Stimulated activated CD8-positive, alpha-beta memory T cell treated with anti-CD3 and anti-CD28 coated beads, Interleukin-15, amount 100 ng/mL, for 24 hours (primary cell): ENCODE measurements around the gene DHX30.
"Not testable (repeated sequence)": the region's sequence is repeated elsewhere in the genome, so short reads cannot be mapped to it uniquely, and the experiment has no call there.

Experiments used
- DNase-seq: peaks from one replicate; pipeline ENCODE4 v3.0.0-alpha.2; 2020; ENCODE audit warnings: low read depth

The DHX30 gene

DNA sequence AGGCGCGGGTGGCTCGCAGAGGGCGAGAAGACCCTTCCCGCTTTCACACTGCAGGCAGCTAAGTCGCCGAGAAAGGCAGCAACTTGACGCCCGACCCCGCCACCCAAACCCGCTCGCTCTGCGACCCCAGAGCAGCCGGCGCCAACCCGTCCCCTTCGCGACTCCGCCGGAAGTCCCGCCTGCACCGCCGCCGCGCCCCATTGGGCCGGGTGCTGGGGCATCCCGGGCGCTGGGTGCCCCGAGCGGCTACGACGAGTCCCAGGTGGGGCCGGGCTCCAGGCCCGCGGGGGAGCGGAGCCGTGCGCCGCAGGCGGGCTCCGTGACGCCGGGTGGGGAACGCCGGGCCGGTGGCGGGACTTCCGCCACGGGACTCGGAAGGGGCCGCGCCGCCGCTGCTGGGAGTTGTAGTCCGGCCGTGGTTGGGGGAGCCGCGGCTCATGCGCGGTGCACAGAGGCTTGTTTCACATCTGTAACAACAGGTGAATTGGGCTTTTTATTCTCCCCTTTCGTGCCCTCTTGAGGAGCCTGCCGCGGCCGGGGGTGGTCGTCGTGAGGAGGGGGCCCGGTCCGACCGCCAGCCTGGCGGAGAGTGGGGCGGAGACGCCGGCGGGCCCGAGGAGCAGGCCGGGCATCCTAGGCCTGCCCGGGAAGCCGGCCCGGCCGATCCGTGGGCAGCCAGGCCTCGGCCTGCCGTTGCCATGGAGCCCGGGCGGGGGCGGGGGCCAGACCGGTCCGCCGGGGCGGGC, at the start of gene DHX30:
DHX30 (plus strand) TSS at position 405 of the 746 bp plus-strand sequence. CDS start 7,546 bp downstream, outside the sequence.
- DNase-seq, result peak; percentile 79

- no peak for DNase-seq
Observed at GRCh38 chr3:47758261-47759025, 44.5 kb upstream of the DHX30 start.

DNA sequence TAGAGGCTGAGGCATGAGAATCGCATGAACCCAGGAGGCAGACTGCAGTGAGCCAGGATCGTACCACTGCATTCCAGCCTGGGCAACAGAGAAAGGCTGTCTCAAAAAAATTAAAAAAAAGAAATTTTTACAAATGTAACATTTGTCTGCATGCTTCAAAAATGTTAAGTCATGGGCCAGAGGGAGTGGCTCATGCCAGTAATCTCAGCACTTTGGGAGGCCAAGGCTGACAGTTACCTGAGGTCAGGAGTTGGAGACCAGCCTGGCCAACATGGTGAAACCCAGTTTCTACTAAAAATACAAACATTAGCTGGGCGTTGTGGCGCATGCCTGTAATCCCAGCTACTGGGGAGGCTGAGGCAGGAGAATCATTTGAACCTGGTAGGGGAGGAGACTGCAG, 42.7 kb upstream of the DHX30 start:
- not testable (repeated sequence) for DNase-seq

DNA sequence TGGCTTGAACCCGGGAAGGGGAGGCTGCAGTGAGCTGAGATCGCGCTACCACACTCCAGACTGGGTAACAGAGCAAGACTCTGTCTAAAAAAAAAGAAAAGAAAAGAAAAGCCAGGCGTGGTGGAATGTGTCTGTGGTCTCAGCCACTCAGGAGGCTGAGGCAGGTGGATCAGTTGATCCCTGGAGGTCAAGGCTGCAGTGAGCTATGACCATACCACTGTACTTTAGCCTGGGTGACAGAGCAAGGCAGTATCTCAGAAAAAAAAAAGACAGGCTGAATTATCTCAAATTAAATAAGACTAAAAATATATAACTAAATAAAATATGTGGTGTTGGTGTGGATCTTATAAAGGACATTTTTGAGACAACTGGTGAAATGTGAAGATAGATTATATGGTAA, 41.9 kb upstream of the DHX30 start:
- no peak for DNase-seq

GRCh38 chr3:47762233-47762632, 40.7 kb upstream of the DHX30 start:
- DNase-seq, result no peak

DNA sequence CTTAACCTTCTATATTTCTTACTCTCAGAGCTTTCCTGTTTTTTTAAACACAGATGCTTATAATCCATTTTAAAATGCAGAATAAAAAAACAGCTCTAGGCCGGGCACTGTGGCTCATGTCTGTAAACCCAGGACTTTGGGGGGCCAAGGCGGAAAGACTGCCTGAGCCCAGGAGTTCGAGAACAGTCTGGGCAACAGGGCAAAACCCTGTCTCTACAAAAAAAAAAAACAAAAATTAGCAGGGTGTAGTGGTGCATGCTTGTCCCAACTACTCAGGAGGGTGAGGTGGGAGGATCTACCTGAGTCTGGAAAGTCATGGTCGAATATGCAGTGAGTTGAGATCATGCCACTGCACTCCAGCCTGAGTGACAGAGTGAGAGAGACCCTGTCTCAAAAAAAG, 36.8 kb upstream of the DHX30 start:
- DNase-seq, result no peak

DNA sequence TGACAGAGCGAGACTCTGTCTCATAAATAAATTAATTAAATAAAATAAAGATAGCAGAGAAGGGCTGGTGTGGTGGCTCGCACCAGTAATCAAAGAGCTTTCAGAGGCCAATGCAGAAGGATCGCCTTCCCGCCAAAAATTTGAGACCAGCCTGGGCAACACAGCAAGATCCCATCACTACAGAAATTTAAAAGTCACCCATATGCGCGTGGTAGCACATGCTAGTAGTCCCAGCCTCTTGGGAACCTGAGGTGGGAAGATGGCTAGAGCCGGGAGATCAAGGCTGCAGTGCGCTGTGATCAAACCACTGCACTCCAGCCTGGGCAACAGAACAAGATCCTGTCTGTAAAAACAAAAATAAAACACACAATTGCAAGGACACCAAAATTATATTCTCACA, 30.9 kb upstream of the DHX30 start:
- no peak for DNase-seq

GRCh38 chr3:47772788-47773187, 30.1 kb upstream of the DHX30 start:
- DNase-seq, result no peak

- DNase-seq, result no peak
Observed at GRCh38 chr3:47778746-47779145, 24.2 kb upstream of the DHX30 start.

- peak; percentile 44 for DNase-seq
Observed at GRCh38 chr3:47780741-47781684, 21.9 kb upstream of the DHX30 start.

- DNase-seq, result peak; percentile 94
Observed at GRCh38 chr3:47781685-47782445, 21.1 kb upstream of the DHX30 start, which contains the start of gene SMARCC1. SMARCC1 (minus strand) TSS chr3:47781893; CDS start chr3:47781797, 96 bp downstream.

DNA sequence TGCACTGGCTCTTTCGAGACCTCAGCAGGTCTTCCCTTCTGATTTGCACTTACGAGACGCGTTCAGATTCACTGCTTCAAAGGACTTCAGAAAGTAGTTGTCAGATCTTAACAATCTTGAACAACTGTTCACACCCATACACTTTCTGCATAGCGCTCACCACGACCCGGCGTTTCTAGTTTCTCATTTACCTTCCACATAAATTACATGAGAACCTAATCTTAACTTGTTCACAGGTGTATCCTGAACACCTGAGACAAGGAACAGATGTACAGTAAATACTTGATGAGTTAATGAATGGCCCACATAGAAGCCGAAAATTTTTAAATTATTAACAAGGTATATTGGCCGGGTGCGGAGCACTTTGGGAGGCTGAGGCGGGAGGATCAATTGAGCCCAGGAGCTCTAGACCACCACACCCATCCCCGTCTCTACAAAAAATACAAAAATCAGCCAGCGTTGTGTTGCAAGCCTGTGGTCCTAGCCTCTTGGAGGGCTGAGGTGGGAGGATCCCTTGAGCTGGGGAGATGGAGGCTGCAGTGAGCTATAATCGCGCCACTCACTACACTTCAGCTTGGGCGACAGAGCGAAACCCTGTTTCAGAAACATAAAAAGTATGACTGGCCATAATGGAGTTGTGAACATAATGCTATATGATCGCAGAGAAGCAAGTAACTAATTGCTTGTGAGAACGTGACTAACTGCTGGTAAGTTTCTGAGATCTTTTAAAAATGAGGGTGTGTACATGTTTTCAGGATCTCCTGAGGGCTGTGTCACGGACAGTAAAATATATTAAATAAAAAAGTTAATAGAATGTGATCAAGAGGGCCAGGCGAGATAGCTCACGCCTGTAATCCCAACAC, 20.3 kb upstream of the DHX30 start:
- no peak for DNase-seq

- no peak for DNase-seq
Observed at GRCh38 chr3:47783673-47784072, 19.3 kb upstream of the DHX30 start.

GRCh38 chr3:47791193-47791855, 11.6 kb upstream of the DHX30 start:
- no peak for DNase-seq

GRCh38 chr3:47792699-47793098, 10.2 kb upstream of the DHX30 start:
- DNase-seq, result no peak

- no peak for DNase-seq
Observed at GRCh38 chr3:47794544-47794943, 8.4 kb upstream of the DHX30 start.

GRCh38 chr3:47799733-47800132, 3.2 kb upstream of the DHX30 start:
- no peak for DNase-seq

DNA sequence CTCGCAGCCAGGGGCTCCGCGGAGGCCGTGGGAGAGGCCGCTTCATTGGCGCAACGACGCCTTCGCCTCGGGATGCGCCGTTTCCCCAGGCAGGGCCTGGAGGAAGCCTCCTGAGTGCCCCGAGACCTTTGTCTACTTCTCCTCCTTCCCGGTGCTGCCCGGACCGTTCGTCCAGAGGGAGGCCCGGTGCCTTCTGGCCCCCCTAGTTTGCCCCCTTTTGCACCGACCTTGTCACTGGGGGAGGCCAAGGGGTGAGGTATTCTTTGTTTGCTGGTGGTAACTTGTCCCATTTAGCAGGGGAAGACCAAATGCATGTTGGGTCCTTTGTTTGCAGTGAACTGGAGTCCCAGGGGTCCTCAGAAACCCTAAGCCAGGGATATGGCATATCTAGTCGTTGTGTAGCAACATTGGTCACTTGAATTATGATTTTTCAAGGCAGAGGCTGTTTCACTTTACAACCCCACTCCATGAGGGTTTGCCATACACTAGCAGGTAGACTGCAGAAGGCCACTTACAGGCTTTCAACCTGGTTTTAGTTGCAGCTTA, 615 bp downstream of the DHX30 start:
- DNase-seq, result peak; percentile 21

DNA sequence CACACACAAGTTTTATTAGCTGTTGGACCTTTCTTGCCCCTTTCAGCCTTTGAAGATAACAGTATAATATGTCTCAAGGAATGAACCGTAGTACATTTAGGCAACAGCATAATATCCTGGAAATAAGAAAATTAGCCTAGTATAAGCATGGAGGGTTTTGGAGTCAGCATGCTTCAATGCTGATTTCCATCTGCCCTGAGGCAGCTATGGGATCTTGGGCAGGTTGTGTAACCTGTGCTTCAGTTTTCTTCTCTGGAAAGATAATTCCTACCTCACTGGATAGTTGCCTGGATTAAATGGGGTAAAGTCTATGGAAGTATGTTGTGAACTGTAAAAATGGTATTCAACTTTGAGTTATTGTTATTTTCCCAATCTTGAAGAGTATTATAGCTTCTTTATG, 1.6 kb downstream of the DHX30 start:
- DNase-seq, result no peak
